NCI-H510A (cell line): ENCODE data around the gene SLC2A4RG.

Experiments used
- DNase-seq: peaks from one replicate; lab custom pipeline; 2025; lab: John Stamatoyannopoulos, UW

SLC2A4RG gene

GRCh38 chr20:63741354-63741675 lies 1.7 kb downstream of the SLC2A4RG start:
- no peak for DNase-seq

GRCh38 chr20:63741676-63742380 lies 2.3 kb downstream of the SLC2A4RG start:
- DNase-seq, result no peak

GRCh38 chr20:63742381-63743024 lies 2.9 kb downstream of the SLC2A4RG start:
- DNase-seq, result no peak

GRCh38 chr20:63743210-63743970 lies 3.8 kb downstream of the SLC2A4RG start:
- DNase-seq, result no peak

- no peak for DNase-seq
These were observed 4.6 kb downstream of the SLC2A4RG start for GRCh38 chr20:63744158-63744557.

GRCh38 chr20:63744574-63745423 lies 5.2 kb downstream of the SLC2A4RG start:
- no peak for DNase-seq

GRCh38 chr20:63745424-63745805 lies 5.8 kb downstream of the SLC2A4RG start:
- no peak for DNase-seq

GRCh38 chr20:63745961-63746731 lies 6.6 kb downstream of the SLC2A4RG start:
- DNase-seq, result no peak

- no peak for DNase-seq
These were observed 7.3 kb downstream of the SLC2A4RG start for GRCh38 chr20:63746751-63747315.

GRCh38 chr20:63747622-63748069 lies 8.1 kb downstream of the SLC2A4RG start:
- no peak for DNase-seq

GRCh38 chr20:63748070-63748933 lies 8.7 kb downstream of the SLC2A4RG start:
- DNase-seq, result no peak

GRCh38 chr20:63748934-63749270 lies 9.3 kb downstream of the SLC2A4RG start:
- no peak for DNase-seq

- DNase-seq, result no peak
These were observed 10.3 kb downstream of the SLC2A4RG start for GRCh38 chr20:63749597-63750508.

- DNase-seq, result no peak
These were observed 11.4 kb downstream of the SLC2A4RG start for GRCh38 chr20:63750807-63751470.

GRCh38 chr20:63751471-63752271 lies 12.1 kb downstream of the SLC2A4RG start:
- DNase-seq, result no peak

GRCh38 chr20:63752411-63753101 lies 13.0 kb downstream of the SLC2A4RG start:
- no peak for DNase-seq

GRCh38 chr20:63753381-63753780 lies 13.8 kb downstream of the SLC2A4RG start:
- DNase-seq, result no peak
